Lung microvascular endothelial cell (primary cell): Measurements from ENCODE around the gene CYFIP1. TPM values are rescaled to one million over a fixed set of nuclear protein-coding genes. Genes with fewer than 3 reads are reported as not detected.
A peak's percentile ranks its signal among the peaks of the same experiment; 100 is the strongest.

Experiments used
- DNase-seq, 2 donors: peaks; one replicate each; pipeline versions ENCODE4 v3.0.0 to v3.0.0-alpha.2; 2010; ENCODE audit warnings: low read depth in 2 of 2
- total RNA-seq: library from RNA; depleted of rRNA; stranded (reverse); fragments of >200 nt; gene quantifications from 2 replicates; pipeline ENCODE4 v1.2.1, GENCODE V29; 2014

Gene CYFIP1
- total RNA-seq, 1 donor from 2014 or later: 64.3 TPM

GRCh38 chr15:22950256-22950990, 29.7 kb downstream of the CYFIP1 start:
- peak in 1 of 2 donors; percentile 35 for DNase-seq

DNA sequence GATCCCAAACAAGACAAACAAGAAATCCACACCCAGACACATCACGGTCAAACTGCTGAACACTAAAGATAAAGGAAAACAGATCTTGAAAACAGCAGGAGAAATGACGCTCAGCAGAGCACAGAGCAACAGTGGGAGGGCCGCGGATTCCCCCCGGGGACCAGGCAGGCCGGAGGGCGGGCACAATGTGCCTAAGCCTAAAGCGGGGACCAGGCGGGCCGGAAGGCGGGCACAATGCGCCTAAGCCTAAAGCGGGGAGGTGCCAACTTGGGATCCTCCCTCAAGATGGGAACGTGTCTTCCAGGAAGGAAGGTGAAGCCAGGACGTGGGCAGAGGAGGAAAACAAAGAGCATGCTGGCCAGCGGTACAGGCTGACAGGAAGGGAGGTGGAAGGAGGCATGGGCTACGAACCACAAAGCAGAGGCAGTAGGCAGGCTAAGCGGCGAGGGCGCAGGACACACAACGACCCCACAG, 31.1 kb downstream of the CYFIP1 start:
- peak; percentile 51 to 69 for DNase-seq

- no peak for DNase-seq
These were observed 32.1 kb downstream of the CYFIP1 start for GRCh38 chr15:22948056-22948455.

DNA sequence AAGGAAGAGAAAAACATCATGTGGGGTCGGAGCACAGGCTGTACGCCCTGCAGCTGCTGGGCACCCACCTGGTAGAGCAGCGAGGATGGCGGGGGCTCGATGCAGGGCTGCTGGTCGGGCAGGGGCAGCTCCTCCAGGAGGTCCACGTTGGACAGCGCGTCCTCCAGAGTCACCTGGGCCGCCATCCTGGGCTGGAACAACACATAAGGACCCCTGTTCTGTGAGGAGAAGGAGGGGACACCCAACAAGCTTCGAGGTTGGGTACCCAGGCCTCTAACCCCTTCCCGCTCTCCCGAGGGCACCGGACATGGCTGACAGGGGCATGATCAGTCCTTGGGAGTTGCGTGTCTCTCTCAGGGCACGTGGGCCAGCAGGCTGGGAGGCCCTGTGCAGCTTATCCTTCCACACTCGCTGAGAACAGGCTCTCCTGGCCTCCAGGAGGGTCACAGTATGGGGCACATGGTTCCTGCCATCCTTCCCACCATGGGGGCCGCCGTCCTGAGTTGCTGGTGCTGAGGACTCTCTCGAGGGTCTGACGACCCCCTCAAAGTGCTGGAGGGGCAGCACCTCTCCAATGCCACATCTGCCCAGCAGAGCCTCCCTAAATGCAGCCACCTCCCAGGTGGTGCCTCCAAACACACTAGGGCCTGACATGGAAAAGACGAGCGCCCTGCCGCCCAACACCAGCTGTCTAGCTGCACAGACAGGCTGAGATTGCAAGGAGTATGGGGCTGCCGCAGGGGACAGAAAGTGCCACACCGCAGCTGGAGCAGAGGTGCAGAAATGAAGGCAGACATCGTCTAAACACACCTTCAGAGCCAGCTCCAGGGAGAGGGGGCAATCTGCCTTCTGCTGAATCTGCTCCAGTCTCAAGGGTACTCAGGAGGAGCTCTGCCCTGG, 32.8 kb downstream of the CYFIP1 start:
- DNase-seq: no peak

GRCh38 chr15:22945071-22945470, 35.1 kb downstream of the CYFIP1 start:
- DNase-seq: no peak

GRCh38 chr15:22944651-22945050, 35.5 kb downstream of the CYFIP1 start:
- DNase-seq: no peak

GRCh38 chr15:22942877-22943276, 37.3 kb downstream of the CYFIP1 start:
- DNase-seq: no peak

DNA sequence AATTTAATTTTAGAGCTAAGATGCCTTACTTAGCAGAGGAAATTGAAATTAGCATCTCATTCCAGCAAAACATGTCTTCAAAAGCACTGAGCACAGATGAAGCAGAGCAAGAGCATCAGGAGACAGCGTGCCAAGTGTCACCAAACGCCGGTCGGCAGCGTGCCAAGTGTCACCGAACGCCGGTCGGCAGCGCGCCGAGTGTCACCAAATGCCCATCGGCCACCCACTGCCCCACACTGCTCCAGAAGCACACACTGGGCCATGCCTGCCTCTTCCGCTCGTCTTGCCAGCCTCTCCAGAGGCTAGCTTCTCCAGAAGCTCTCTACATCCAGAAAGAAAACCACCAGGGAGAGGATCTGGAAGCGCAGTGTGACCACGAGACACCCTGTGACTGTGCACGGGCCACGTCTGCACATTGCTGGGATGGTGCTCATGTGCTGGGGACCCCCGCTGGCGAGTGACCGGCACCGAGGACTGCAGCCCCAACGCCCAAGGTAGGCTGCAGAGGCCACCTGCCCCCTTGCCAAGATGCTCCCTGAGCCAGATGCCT, 37.8 kb downstream of the CYFIP1 start:
- no peak for DNase-seq

GRCh38 chr15:22941179-22941578, 39.0 kb downstream of the CYFIP1 start:
- DNase-seq: no peak

DNA sequence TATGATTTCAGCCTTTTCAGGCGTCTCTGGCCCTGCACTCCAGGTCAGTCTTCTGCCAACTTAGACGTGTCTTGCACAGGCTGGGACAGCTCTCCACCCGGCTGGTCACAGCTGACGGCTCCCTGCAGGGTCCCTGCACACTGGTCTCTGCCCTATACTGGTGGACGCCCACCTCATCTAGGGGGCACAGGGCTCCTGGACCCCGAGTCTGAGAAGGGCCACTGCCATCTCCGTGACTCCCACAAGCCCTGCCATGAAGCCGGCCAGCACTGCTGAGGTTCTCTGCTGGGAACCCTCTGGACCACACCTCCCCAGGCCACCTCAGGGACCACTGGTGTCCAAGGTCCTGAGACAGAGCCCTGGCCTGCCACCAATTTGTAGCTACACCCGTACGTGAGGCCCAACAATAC, 40.5 kb downstream of the CYFIP1 start:
- DNase-seq: no peak

GRCh38 chr15:22939051-22939450, 41.1 kb downstream of the CYFIP1 start:
- no peak for DNase-seq

DNA sequence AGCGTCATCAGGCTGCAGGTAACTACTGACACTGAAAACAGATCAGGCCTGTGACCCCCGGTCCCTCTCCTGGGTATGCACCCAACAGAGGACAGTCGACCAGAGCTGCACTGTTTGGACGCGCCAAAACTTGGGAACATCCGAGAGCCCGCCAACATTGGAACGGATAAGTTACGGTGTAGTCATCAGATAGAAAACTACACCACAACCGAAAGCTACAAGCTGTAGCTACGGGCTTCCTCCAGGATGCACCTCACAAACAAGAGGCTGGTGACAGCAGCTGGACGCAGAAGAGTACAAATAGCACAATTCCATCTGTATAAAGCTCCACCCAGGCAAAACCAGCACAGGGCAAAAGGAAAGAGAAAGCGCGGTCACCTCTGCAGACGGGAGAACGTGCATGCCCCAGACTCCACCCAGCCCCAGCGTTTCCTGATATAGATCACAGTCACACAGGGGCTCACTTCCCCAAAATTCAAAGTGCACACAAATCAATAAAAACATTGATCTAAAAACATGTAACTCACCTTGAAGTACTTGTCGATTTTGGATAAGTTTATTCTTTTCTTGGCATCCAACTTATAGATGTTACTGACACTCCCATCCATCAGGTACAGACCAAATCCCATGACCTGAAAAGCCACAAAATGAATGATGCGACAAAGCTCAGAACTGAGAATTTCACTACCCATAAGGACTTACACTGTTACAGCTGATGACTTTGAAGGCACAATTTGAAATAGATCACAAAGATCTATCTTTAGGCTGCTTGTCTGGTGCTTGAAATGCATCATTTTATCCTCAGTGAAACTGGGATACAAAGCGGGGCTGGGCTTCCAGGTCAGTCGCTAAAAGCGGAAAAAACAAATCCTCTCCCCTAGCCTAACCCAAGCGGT, 43.3 kb downstream of the CYFIP1 start:
- DNase-seq: no peak

GRCh38 chr15:22933641-22934061, 46.5 kb downstream of the CYFIP1 start:
- peak in 1 of 2 donors; percentile 89 for DNase-seq

- no peak for DNase-seq
These were observed 48.2 kb downstream of the CYFIP1 start for GRCh38 chr15:22931784-22932536.

DNA sequence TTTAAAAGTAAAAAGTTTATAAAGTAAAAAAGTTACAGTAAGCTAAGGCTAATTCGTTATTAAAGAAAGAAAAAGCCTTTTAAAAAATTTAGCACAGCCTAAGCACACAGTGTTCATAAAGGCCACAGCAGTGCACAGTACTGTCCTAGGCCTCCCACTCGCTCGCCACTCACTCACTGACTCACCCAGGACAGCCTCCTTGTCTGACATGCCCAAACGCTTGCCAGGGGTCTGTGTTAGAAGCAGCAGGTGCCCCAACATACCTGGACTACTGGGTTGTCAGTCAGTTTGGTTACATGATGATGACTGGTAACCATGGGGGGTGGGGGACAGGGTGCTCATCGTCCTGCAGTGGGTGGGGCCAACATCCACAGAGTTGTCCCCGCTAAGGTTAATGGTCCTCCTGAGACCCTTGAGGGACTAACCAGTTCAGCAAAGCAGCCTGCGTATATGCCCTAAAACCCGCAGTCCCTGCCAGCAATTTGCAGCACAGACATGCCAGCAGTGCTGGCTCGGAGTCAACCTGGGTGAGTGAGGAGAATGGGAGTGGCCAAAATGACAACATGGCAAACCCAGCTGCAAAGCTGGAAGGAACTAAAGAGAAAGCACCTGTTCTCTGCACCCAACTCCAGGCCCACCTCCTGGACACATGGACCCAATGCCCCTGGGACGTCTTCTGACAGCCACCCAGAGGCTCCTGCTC, 49.2 kb downstream of the CYFIP1 start:
- peak in 1 of 2 donors; percentile 11 for DNase-seq

GRCh38 chr15:22927761-22928160, 52.4 kb downstream of the CYFIP1 start:
- DNase-seq: no peak

DNA sequence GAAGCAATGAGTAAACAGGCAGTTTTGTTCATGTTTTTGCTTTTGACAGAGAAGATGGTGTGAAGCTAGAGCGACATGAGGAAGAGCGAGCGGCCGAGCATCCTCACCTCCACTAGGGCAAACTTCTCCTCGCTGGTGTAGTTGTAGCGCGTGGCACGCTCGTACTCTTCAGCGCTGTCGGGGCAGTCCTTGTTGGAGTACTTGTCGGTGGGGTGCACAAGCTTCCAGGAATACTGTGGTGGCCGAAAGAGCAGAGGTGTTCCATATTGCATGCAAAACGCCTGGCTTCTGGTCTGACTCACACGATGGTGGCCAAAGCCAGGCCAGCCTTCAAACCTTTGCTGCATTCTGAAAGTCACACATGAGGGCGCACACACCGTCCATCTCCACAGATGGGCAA, 54.3 kb downstream of the CYFIP1 start:
- DNase-seq: no peak

DNA sequence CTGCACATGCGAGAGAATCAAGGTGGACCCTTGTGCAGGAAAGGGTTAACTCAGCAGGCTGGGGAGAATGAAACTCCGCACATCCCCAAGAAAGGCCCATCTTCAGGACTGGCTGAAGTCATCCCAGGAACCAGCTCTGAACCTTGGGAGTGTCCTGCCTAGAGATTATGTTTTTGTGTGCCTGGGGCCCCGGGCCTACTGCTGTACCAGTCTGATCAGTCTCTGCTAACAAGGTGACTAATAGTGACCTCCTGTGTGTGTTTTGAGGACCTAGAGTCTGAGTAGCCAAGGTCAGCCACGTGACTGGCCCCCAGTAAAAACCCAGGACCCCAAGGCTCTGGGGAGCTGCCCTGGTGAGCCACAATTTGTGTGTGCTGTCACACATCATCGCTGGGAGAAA, 58.2 kb downstream of the CYFIP1 start:
- no peak for DNase-seq

GRCh38 chr15:22919171-22919570, 61.0 kb downstream of the CYFIP1 start:
- DNase-seq: peak; percentile 23 to 45
